Stimulated activated naive CD8-positive, alpha-beta T cell treated with anti-CD3 and anti-CD28 coated beads, Interleukin-15, Interleukin-2, amounts not matched to agents 100 U/mL and 50 U/mL, for 24 hours (primary cell): ENCODE results near the gene DAO.

ENCODE experiments used
- ATAC-seq: fragments of 150-1000 bp; cut with Tn5 transposase; one replicate; pipeline ENCODE4 v1.10.0; 2021
- DNase-seq: peaks from one replicate; pipeline ENCODE4 v3.0.0; 2021

DAO gene

DNA sequence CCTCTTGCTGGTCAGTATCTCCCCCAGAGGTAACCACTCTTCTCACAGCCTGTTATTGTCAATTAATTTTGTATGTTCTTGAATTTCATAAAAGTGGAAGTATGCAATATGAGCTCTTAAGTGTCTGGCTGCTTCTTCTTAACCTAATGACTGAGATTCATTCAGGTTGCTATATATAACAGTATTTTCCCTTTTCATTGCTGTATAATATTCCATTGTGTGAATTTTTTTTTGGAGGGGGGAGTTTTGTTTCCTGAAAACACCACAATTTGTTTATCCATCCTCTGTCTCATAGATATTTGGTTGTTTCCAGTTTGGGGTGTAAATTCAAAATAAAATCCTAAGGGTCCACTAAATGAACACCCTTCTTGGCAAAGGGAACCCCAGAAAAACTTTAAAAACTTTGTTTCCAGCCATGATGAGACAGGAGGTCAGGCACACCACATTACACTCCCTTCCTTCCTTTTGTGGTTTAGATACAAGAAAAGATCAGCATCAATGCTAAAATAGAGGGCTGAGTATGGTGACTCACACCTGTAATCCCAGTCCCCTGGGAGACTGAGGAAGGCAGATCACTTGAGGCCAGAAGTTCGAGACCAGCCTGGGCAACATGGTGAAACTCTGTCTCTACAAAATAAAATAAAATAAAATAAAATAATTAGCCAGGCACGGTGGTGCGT, 4.1 kb upstream of the DAO start:
- DNase-seq (no peak), ATAC-seq (no peak)

DNA sequence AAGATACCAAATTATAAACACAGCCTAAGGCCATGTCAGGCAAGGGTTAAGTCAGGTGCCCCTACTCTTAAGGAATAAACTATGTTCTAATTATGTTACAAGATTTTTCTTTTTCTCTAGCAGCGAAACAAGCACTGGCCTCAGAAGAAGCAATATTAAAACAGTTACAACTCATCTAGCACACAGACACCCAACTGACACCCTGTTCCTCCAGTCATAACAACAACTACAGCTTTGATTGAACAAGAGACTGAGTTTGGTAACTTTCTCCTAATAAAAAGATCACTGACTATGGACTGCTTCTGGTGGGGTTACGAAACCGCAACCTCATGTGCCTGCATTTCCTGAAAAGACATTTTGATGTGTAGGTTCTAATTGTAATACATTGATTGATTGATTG, 3.3 kb upstream of the DAO start:
- DNase-seq (no peak), ATAC-seq (no peak)

DNA sequence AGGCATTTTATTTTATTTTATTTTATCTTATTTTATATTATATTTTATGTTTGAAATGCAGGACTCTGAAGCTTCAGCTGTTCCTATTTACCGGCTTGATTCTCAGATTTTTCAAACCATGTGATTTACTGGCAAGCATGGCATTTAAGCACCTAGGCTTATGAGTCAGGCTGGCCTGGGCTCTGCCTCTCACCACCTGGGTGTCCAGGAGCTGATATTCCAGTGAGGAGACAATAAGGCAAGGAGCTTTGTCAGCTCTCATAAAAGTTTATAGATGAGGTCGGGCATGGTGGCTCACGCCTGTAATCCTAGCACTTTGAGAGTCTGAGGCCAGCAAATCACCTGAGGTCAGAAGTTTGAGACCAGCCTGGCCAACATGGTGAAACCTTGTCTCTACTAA, 2.1 kb downstream of the DAO start:
- DNase-seq (no peak), ATAC-seq (no peak)

DNA sequence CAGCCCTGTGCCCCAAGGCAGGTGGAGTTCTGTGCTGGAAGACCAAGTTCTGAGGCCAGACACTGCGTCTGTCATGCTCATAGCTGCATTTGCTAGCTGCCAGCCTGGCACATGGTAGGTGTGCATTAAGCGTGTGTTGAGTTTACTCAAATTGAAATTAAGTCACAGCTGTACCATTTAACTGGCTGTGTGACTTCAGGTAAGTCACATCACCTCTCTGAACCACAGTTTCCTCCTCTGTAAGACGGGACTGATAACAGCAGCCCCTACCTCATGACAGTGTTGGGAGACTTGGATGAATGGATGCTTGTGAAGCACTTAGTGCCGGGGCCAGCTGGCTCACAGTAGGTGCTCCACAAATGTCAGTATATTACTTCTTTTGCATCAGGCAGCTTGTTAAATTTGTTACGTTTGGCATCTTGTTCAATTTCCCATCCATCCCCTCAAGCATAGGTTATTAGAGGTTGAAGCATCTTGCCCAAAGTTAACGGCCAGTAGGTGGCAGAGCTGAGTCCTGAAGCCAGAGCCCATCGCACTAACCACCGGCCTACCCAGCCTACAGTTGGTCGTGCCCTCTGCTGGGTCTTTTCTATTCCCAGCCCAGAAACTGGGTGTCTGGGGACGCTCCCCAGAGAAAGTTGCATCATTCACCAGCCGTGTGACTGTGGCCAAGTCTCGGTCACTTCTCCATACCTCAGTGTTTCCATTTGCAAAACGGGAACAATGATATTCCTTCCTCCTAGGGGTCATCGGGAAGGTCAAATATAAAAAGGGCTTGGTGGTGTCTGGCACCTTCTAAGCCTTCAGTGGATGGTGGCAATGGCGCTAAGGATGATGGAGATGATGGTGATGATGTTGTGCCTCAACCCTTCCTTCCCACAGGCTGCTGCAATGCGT, 4.5 kb downstream of the DAO start:
- ATAC-seq = peak; percentile 61
- DNase-seq = peak; percentile 84

DNA sequence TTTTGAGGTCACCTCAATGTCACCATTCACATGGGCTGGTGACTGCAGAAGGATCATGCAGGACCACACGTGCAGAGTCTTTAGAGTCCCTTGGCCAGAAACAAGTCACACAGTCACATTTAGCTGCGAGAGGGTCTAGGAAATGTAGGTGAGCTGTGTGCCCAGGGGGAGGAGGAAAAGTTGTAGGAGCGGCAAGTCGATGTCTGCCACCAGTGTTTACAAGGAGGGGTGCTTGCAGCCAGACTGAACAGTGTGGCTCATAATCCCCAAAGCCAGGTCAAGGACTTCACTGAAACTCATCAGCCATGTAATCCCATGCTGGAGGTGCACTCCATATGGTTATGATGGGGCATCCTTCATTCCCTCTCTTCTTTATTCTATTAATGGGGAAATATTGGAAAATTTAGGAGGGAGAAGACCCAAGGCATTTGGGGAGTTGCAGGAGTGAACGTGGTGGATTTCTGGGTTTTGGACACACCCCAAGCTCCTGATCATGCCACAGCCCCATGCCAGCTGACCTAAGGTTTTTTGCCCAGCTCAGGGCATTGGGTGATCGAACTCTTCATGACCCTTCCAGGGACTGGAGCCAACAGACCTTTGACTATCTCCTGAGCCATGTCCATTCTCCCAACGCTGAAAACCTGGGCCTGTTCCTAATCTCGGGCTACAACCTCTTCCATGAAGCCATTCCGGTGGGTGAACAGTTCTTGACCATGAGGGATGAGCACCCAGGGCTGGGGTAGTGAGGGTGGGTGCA, 7.2 kb downstream of the DAO start:
- ATAC-seq = no peak

DNA sequence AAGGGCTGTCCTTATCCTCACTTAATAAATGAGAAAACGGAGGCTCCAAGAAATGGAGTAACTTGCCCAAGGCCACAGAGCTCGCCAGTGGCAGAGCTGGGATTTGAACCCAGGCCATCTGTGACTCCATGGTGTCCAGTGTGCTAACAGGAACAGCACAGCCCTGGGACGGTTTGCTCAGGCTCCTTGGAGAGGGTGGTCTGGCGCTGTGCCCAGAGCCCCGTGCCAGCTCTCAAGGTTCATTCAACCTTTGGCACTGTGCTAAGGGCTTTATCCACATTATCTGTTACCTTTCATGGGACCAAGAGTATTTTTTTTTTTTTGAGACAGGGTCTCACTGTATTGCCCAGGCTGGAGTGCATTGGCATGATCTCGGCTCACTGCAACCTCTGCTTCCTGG, 8.1 kb downstream of the DAO start:
- ATAC-seq (no peak), DNase-seq (no peak)

More for the DNA sequence above, 7.2 kb downstream of the DAO start:
- no peak for DNase-seq

DNA sequence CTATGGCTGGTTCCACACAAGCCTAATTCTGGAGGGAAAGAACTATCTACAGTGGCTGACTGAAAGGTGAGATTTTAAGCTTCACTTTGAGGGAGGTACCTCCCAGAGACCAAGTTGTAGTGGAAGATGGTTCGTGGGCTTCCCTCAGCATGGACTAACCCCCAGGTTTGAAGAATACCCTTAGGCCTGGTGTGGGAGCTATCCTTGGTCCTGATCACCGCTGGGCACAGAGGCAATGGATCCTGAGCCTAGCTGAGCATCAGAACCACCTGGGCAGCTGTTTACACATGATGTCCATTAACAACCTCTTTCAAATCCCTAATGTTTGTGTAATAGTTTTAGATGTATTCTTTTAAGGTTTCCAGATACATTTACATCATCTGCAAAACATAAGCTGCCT, 10.3 kb downstream of the DAO start:
- DNase-seq = peak; percentile 12
- no peak for ATAC-seq

DNA sequence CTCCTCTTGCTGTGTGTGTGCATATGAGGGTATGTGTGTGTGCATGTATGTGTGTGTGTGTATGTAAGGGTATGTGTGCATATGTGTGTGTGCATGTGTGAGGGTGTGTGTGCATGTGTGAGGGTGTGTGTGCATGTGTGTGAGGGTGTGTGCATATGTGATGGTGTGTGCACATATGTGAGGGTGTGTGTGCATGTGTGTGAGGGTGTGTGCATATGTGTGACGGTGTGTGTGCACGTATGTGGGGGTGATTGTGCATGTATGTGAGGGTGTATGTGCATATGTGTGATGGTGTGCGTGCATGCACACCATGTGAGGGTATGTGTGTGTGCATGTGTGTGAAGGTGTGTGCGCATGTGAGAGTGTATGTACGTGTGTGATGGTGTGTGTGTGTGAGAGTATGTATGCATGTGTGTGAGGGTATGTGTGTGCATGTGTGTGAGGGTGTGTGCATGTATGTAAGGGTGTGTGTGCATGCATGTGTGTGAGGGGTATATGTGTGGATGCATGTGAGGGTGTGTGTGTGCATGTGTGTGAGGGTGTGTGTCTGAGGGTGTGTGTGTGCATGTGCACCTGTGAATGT, 15.4 kb downstream of the DAO start:
- ATAC-seq (no peak), DNase-seq (no peak)

DNA sequence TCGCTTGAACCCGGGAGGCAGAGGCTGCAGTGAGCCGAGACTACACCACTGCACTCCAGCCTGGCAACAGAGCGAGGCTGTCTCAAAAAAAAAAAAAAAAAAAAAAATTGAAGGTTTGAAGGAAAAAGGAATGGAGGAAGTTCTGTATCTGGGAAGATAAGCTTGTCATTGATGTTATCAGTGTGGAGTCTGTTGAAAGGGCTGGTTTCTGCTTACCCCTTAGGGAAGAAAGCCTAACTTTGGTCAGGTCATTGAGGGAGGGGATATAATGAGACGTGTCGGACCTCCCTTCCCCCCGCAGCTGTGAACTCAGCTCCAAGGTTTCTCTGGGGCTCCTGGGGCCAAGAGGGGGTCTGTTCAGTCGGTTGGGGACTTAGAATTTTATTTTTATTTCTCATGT, 16.4 kb downstream of the DAO start:
- no peak for ATAC-seq
- no peak for DNase-seq

DNA sequence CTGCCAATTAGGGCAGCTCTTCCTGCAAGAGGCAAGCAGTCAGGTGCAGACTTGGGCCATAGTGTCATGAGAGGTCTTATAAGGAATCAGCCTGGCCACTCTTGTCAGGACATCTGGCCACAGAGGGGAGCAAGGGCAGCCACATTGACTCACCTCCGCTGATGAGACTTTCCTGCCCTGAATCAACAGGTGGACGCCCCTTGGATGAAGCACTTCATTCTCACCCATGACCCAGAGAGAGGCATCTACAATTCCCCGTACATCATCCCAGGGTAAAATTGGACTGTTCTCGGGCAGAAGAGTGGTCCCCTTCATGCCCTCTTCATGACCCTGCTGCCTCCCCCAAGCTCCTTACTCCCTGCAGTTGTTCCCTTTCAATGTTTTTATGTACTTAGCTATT, 16.9 kb downstream of the DAO start:
- ATAC-seq = no peak
- no peak for DNase-seq

DNA sequence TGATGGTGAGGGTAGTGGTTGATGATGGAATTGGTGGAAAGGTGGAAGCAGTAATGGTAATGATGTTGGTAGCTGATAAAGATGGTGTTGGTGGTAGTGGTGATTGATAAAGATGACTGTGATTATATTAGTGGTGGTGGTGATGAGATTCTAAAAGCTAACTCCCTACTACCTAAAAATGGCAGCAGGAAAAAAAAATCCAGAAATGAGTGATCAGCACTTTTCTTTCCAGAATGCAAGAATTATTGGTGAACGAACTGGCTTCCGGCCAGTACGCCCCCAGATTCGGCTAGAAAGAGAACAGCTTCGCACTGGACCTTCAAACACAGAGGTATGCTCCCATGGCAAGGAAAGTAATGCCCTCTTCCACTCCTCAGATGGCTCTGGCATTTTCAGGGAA, 19.3 kb downstream of the DAO start:
- ATAC-seq = no peak

DNA sequence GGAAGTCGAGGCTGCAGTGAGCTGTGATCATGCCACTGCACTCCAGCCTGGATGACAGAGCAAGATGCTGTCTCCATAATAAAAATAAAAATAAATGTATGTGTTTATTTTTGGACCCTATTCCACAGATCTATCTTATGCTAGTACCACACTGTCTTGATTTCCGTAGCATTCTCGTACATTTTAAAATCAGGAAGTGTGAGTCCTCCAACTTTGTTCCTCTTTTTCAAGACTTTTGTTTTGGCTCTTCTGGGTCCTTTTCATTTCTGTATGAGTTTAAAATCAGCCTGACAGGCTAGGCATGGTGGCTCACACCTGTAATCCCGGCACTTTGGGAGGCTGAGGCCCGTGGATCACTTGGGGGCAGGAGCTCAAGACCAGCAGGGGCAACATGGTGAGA, 25.8 kb downstream of the DAO start:
- DNase-seq (no peak), ATAC-seq (no peak)

More for the DNA sequence above, 19.3 kb downstream of the DAO start:
- DNase-seq = no peak

DNA sequence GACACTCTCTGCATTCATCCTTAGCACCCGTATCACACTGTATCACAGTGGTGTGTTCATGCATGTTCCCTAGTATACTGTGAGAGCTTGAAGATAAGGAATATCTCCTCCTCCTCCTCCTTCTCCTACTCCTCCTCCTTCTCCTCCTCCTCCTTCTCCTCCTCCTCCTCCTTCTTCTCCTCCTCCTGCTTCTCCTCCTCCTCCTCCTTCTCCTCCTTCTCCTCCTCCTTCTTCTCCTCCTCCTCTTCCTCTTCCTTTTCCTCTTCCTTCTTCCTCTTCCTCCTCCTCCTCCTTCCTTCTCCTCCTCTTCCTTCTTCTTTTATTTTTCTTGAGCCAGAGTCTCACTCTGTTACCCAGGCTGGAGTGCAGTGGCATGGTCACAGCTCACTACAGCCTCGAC, 27.1 kb downstream of the DAO start:
- ATAC-seq (no peak), DNase-seq (no peak)

DNA sequence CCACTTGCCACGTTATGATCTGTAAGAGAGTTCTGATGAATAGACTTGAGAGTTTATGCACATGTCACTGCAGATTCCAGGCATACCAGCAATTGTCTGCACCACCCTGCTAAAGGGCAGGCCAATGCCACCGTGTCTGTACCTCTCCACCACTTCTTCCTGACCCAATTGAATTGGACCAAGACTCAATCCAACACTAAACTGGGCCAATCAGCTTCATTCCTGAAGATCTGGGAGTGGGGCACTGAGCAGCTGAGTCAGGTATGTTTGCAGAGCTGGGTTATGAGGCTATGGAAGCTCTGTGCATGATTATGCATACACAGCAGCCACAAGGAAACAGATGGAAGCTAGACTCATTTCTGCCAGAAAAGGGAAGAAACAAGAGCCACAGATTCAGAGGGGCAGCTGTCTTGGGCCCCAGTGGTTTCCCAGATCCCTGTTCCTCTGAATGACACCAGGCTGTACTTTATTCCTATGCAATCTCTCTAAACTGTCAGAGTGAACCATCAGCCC, 28.0 kb downstream of the DAO start:
- DNase-seq (no peak), ATAC-seq (no peak)

DNA sequence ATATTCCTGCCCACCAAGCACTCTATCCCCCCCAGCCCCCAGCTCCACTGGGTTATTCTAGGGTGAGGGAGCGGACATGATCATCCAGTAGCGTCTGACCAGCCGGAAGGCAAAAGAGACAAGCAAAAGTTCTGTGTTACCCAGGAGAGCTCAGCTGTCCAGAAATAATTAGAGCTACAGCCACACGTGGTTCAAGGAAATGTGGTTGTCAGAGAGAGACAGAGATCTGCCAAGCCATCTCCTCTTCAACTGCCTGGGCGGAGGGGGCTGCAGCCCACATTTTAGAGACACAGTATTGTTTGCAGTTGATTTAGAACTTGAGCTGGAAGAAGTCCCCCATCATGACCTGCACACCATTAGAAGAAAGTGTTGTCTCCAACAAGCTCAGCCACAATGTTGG, 30.4 kb downstream of the DAO start:
- no peak for DNase-seq
- no peak for ATAC-seq

DNA sequence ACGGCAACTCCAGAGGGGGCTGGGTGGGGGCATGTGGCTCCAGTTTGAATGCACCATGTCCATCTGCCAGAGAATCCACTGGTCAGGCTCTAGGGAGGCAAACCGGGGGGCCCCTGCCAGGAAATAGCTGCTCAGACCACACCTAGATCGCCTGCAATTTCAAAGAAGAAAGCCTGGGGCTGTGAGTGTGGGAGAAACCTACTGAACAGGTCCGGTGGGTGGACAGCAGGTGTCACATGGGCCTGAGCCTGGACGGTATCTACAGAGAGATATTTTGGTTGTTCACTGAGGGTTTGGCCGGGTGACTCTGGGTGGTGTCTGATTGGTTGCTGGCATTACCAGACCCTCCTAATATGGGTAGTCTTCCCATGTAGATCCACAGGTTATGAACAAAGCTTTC, 32.0 kb downstream of the DAO start:
- DNase-seq (no peak), ATAC-seq (no peak)

DNA sequence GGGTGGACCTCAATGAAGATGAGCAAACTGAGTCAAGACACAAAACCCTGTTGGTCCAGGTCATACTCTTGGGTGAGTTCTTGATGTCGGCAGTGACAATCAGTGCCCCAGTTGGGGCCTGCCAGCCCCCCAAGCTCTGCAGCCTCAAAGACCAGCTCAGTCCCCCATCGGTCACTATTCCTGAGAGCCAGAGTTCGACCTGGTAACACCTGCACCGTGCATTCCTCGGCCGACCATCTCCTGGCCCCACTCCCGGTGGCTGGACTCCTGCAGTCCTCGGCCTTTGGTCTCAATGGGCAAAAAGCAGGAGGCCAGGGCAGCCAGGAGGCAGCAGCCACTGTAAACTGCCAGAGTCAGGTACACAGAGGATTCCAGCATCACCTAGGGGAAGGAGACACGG, 32.5 kb downstream of the DAO start:
- ATAC-seq = no peak
- no peak for DNase-seq

DNA sequence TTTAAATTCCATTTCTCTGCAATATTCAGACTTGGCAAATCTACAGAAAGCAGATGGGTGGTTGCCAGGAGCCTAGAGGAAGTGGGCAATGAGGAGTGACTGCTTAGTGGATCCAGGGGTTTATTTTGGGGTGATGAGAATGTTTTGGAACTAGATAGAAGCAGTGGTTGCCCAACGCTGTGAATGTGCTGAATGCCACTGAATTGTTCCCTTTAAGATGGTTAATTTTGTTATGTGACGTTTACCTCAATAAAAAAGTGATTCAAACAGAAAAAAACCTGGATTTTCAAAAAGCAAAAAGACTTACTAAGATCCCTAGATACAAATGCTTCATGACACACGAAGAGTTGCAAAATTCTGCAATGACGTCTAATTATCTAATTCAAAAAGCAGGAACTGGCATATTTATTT, 34.2 kb downstream of the DAO start:
- ATAC-seq = no peak
- DNase-seq = no peak

DNA sequence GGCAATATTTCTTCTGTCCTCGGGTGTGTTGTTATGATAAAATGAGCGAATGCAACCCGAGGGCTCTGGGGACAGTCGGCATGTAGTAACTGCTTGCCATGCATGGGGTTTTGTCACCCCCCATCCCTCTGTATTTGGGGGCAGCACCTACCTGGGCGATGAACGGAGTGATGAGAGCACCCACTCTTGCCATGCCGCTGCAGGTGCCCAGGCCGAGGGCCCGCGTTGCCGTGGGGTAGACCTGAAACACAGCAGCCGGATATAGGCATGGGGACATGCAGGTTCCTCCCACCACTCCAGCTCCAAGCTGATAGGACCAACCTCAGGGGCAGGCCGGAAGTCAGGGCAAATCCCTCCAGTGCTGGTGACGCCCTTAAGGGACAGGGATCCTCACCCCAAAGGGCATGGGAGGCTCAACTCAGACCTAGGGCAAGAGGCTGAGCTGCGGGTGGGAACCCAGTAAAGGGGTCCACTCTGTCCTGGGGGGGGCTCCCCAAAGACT, 35.8 kb downstream of the DAO start:
- DNase-seq (no peak), ATAC-seq (no peak)

DNA sequence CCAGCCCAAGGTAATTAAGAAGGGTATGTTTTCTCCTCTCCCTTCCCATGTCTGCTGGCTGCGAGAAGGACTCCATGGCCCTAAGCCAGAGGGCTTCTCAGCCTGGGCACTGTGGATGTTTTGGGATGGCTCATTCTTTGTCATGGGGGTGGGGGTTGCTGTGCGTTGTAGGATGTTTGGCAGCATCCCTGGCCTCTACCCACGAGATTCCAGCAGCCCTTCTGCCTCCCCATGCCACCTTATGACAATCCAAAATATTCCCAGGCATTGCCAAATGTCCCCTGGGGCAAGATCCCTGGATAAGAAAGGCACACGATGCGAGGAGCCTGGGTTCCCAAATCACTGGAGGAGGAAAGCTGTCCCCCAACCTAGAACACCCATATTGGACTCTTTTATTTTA, 36.4 kb downstream of the DAO start:
- ATAC-seq = no peak
- DNase-seq = no peak

DNA sequence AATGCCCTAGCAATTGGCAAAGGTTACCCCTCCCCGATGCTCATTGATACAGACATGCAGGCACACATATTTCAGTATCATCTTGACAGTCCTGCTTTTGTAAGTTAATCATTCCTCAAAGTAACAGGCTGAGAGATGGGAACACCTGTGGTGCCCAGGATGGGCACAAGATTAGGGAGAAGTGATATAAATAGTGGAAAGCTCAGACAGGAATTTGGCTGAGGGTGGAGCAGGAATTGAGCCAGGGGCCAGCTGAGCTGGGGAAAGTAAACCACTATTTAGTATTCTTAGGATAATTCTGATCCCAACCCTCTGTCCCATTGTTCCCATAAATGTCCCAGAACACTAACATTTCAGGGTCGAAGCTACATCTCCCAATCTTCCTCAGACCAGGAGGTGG, 38.3 kb downstream of the DAO start:
- ATAC-seq = no peak
- DNase-seq = no peak

DNA sequence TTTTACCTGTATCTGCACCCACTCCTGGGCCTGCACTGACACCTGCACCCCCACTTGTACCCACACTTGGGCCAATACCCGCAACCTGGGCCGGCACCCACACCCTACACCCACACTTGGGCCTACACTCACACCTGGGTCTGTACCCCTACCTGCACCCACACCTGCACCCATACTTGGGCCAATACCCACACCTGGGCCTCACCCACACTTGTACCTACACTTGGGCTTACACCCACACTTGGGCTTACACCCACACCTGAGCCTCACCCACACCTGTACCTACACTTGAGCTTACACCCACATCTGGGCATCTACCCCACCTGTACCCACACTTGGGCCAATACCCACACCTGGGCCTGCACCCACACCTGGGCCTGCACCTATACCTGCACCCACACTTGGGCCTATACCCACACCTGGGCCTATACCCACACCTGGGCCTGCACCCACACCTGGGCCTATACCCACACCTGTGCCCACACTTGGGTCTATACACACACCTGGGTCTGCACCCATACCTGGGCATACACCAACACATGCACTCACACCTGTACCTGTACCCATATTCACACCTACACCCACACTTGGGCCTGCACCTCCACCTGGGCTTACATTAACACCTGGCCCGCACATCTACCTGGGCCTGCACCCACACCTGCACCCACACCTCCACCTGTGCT, 39.2 kb downstream of the DAO start:
- ATAC-seq = no peak

More for the DNA sequence above, 39.2 kb downstream of the DAO start:
- DNase-seq = no peak
